SK-N-MC (cell line): Measurements from ENCODE around the gene CTNND2.

Experiments
- EZH2 ChIP-seq: fragments of 200-600 bp; sonication (generic); IDR thresholded peaks from one replicate; pipeline ENCODE4 v1.6.1; 2017; ENCODE audit warnings: antibody characterized with exemption
- POLR2AphosphoS5 ChIP-seq: IDR thresholded peaks from 2 replicates; pipeline ENCODE4 v1.6.1; 2012; ENCODE audit warnings: mild to moderate bottlenecking, low read depth, low read length, borderline replicate concordance

DNA sequence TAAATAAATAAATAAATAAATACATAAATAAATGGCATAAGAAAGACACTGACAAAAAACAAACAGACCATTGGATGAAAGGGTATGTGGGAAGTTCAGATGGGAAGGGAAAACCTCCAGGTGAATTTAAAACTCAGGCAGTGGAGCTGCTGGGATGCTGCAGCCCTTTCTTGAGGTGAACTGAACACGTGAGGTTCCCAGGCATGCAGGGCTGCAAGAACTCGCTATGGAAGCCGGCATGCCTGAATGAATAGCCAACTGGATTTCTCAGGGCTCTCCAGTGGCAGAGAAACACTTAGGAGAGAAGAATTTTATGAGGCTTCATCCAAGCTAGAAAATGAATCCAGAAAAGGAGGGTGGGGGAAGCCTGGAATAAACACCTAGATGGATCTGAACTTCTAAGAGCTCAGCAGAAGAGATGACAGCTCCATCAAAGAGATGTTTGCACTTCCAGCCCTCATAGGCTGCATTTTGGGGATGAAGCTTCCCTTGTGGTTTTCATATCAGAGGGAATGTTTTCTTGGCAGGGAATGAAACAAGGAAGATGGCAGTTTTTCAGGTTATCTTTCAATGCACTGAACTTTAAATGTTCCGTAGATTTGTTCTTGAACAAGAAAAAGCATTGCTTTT is 919.0 kb downstream of the CTNND2 start:
- no peak for TF ChIP-seq EZH2
- TF ChIP-seq POLR2AphosphoS5 = no peak
